Muscle layer of colon (tissue), 2 donors: ENCODE data around the gene ADH6.

ENCODE experiments used
- H3K27ac ChIP-seq: one replicate; pipeline ENCODE4 v1.7.0; 2013; ENCODE audit warnings: low read depth, mild to moderate bottlenecking, low read length, moderate library complexity
- H3K27me3 ChIP-seq, 2 donors: one replicate each; pipeline ENCODE4 v1.7.0; 2013; ENCODE audit warnings: low read length in 2 of 2, mild to moderate bottlenecking in 2 of 2; ENCODE audit not compliant: insufficient read depth in 2 of 2, control insufficient read depth in 1 of 2
- H3K36me3 ChIP-seq: one replicate; pipeline ENCODE4 v1.7.0; 2013; ENCODE audit warnings: mild to moderate bottlenecking, low read length; ENCODE audit not compliant: insufficient read depth
- H3K4me1 ChIP-seq: one replicate; pipeline ENCODE4 v1.7.0; 2013; ENCODE audit warnings: mild to moderate bottlenecking, low read length; ENCODE audit not compliant: insufficient read depth
- H3K4me3 ChIP-seq, 2 donors: one replicate each; pipeline ENCODE4 v1.7.0; 2013; ENCODE audit warnings: low read length in 2 of 2, low read depth in 1 of 2, mild to moderate bottlenecking in 1 of 2, moderate library complexity in 1 of 2
- H3K9ac ChIP-seq: one replicate; pipeline ENCODE4 v1.7.0; 2013; ENCODE audit warnings: low read length
- H3K9me3 ChIP-seq: one replicate; pipeline ENCODE4 v1.7.0; 2013; ENCODE audit warnings: mild to moderate bottlenecking, low read length
- donor health status: abdominal sarcoma.
- donor health status: Adenocarcinoma of cecum.

ADH6 gene

GRCh38 chr4:99210789-99211188 lies 8.3 kb downstream of the ADH6 start:
- Histone ChIP-seq H3K27ac (no peak overlapping the region), H3K4me1 (peaks cover 5% of the 10 kb centered on the region), H3K36me3 (no peaks in the 10 kb centered on the region), H3K27me3 (no peaks in the 10 kb centered on the region), H3K9ac (no peak overlapping the region), H3K9me3 (no peaks in the 10 kb centered on the region), H3K4me3 (no peak overlapping the region)

- Histone ChIP-seq H3K9ac (no peak overlapping the region), H3K4me3 (no peak overlapping the region), H3K36me3 (no peaks in the 10 kb centered on the region), H3K9me3 (no peaks in the 10 kb centered on the region), H3K27ac (no peak overlapping the region), H3K4me1 (peaks cover 5% of the 10 kb centered on the region), H3K27me3 (no peaks in the 10 kb centered on the region)
Measured at GRCh38 chr4:99209671-99210070, 9.4 kb downstream of the ADH6 start.

GRCh38 chr4:99208719-99209075 lies 10.3 kb downstream of the ADH6 start:
- no peaks in the 10 kb centered on the region for H3K36me3 ChIP-seq
- H3K4me1 ChIP-seq, result peaks cover 5% of the 10 kb centered on the region
- H3K27me3 ChIP-seq, result no peaks in the 10 kb centered on the region
- H3K9ac ChIP-seq, result no peak overlapping the region
- no peak overlapping the region for H3K27ac ChIP-seq
- H3K4me3 ChIP-seq, result no peak overlapping the region
- H3K9me3 ChIP-seq, result no peaks in the 10 kb centered on the region

GRCh38 chr4:99207911-99208718 lies 10.9 kb downstream of the ADH6 start:
- H3K4me1 ChIP-seq, result peaks cover 5% of the 10 kb centered on the region
- H3K4me3 ChIP-seq, result no peak overlapping the region
- H3K9ac ChIP-seq, result no peak overlapping the region
- no peaks in the 10 kb centered on the region for H3K27me3 ChIP-seq
- H3K36me3 ChIP-seq, result no peaks in the 10 kb centered on the region
- H3K27ac ChIP-seq, result no peak overlapping the region
- no peaks in the 10 kb centered on the region for H3K9me3 ChIP-seq

GRCh38 chr4:99207069-99207743 lies 11.8 kb downstream of the ADH6 start:
- no peaks in the 10 kb centered on the region for H3K27me3 ChIP-seq
- H3K9ac ChIP-seq, result no peak overlapping the region
- no peaks in the 10 kb centered on the region for H3K36me3 ChIP-seq
- H3K4me1 ChIP-seq, result peaks cover 5% of the 10 kb centered on the region
- H3K27ac ChIP-seq, result no peak overlapping the region
- H3K9me3 ChIP-seq, result no peaks in the 10 kb centered on the region
- H3K4me3 ChIP-seq, result no peak overlapping the region

GRCh38 chr4:99205153-99205979 lies 13.7 kb downstream of the ADH6 start:
- Histone ChIP-seq H3K4me3 (no peak overlapping the region), H3K4me1 (peaks cover 5% of the 10 kb centered on the region), H3K9ac (no peak overlapping the region), H3K27ac (no peak overlapping the region), H3K9me3 (no peaks in the 10 kb centered on the region), H3K36me3 (no peaks in the 10 kb centered on the region), H3K27me3 (no peaks in the 10 kb centered on the region)

GRCh38 chr4:99202536-99202935 lies 16.5 kb downstream of the ADH6 start:
- Histone ChIP-seq H3K4me1 (no peaks in the 10 kb centered on the region), H3K36me3 (no peaks in the 10 kb centered on the region), H3K27ac (no peak overlapping the region), H3K4me3 (no peak overlapping the region), H3K9ac (no peak overlapping the region), H3K27me3 (no peaks in the 10 kb centered on the region), H3K9me3 (no peaks in the 10 kb centered on the region)

- no peak overlapping the region for H3K9ac ChIP-seq
- peak overlapping the region; percentile 24 for H3K27ac ChIP-seq
Measured at GRCh38 chr4:99202094-99202493, 17.0 kb downstream of the ADH6 start.

GRCh38 chr4:99201690-99202089 lies 17.4 kb downstream of the ADH6 start:
- H3K36me3 ChIP-seq, result no peaks in the 10 kb centered on the region
- H3K4me1 ChIP-seq, result no peaks in the 10 kb centered on the region
- no peak overlapping the region for H3K27ac ChIP-seq
- no peak overlapping the region for H3K4me3 ChIP-seq
- no peaks in the 10 kb centered on the region for H3K9me3 ChIP-seq
- H3K27me3 ChIP-seq, result no peaks in the 10 kb centered on the region
- no peak overlapping the region for H3K9ac ChIP-seq

More at GRCh38 chr4:99202094-99202493, 17.0 kb downstream of the ADH6 start:
- Histone ChIP-seq H3K9me3 (no peaks in the 10 kb centered on the region), H3K27me3 (no peaks in the 10 kb centered on the region), H3K4me1 (no peaks in the 10 kb centered on the region), H3K4me3 (no peak overlapping the region), H3K36me3 (no peaks in the 10 kb centered on the region)

GRCh38 chr4:99200138-99200537 lies 18.9 kb downstream of the ADH6 start:
- H3K9me3 ChIP-seq, result no peaks in the 10 kb centered on the region
- H3K27ac ChIP-seq, result no peak overlapping the region
- no peak overlapping the region for H3K9ac ChIP-seq
- H3K36me3 ChIP-seq, result no peaks in the 10 kb centered on the region
- H3K4me1 ChIP-seq, result no peaks in the 10 kb centered on the region
- H3K4me3 ChIP-seq, result no peak overlapping the region
- H3K27me3 ChIP-seq, result no peaks in the 10 kb centered on the region

- Histone ChIP-seq H3K4me1 (no peaks in the 10 kb centered on the region), H3K27ac (no peak overlapping the region), H3K36me3 (no peaks in the 10 kb centered on the region), H3K4me3 (no peak overlapping the region), H3K27me3 (no peaks in the 10 kb centered on the region), H3K9ac (no peak overlapping the region), H3K9me3 (no peaks in the 10 kb centered on the region)
Measured at GRCh38 chr4:99190336-99190735, 28.7 kb downstream of the ADH6 start.
